Motor neuron (in vitro differentiated cells): ENCODE data around the gene RAB31. TPM values are rescaled to one million over a fixed set of nuclear protein-coding genes. Genes with fewer than 3 reads are reported as not detected.
A peak's percentile ranks its signal among the peaks of the same experiment; 100 is the strongest.

Experiments
- ATAC-seq, 8 experiments: fragments of 200-7000 bp; cut with Tn5 transposase; replicated peaks in 6 of 8; 2 replicates each; pipeline ENCODE4 v1.8.0; 2021; ENCODE audit warnings: mild to moderate bottlenecking in 8 of 8, moderate library complexity in 8 of 8
- H3K27ac ChIP-seq, 2 donors: fragments of 250-450 bp; sonication (Bioruptor Pico); 2 replicates each; pipeline ENCODE4 v1.9.0; 2021; ENCODE audit warnings: antibody characterized with exemption in 2 of 2, mild to moderate bottlenecking in 2 of 2, moderate library complexity in 1 of 2
- H3K4me1 ChIP-seq, 2 donors: fragments of 250-450 bp; sonication (Bioruptor Pico); replicated peaks in 1 of 2; 2 replicates each; pipeline ENCODE4 v1.6.1; 2021; ENCODE audit warnings: antibody characterized with exemption in 2 of 2, mild to moderate bottlenecking in 2 of 2, moderate library complexity in 1 of 2
- H3K4me3 ChIP-seq, 5 donors: fragments of 250-450 bp; sonication (Bioruptor Pico); 2 replicates each; pipeline ENCODE4 v1.9.0; 2021; ENCODE audit warnings: antibody characterized with exemption in 5 of 5, mild to moderate bottlenecking in 5 of 5, moderate library complexity in 4 of 5
- WGBS, 10 experiments: fragments of 450-650 bp; shearing (Covaris generic); methylation state at CpG; one replicate each; pipeline ENCODE4 v1.0.0; 2022; 5-methylcytosine and 5-hydroxymethylcytosine counted together
- in situ Hi-C, 9 experiments: fragments of 400-800 bp; cut with MboI; loops; one replicate each; pipeline ENCODE4 v1.15.0; 2021; ENCODE audit warnings: low sequenced_read_pairs in 9 of 9, low pct_unique_long_range_greater_than_20kb in 2 of 9; ENCODE audit not compliant: unreplicated experiment in 9 of 9
- total RNA-seq, 8 experiments: library from RNA; unstranded; fragments of 300-600 nt; gene quantifications; 2 replicates each; pipeline versions ENCODE4 v1.2.3 to v1.2.4, GENCODE V29; 2022

Gene RAB31
- total RNA-seq, 8 experiments from 2014 or later = 2.8 to 55.2 (median 21.1) TPM

DNA sequence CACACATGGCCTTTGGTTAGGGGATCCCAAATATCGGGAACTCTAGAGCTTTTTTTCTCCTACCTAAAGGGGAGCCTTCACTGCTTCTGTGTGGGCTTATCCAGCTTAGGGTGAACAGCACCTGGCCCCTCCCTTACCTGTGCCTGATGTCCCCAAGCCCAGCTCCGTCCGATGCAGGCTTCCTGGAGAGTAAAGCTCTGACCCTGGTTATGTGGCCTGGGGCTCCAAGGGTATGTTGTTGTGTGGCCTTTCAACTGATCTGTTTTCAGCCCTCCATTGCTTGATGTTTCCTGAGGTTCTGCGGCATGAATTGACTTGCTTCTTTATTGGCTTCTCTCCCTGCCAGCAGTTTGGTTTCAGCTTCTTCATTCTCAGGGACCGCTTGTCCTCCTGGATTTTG, 66.0 kb downstream of the RAB31 start:
- Histone ChIP-seq H3K4me3 (no peak overlapping the region), H3K27ac (no peak overlapping the region), H3K4me1 (peaks cover 0 to 4% of the 10 kb centered on the region in 2 donors)
- 75 to 100% (median 97%) methylated on average over 1 to 5 of the region's 5 CpGs; no CpG with 5 or more reads in 1 of the 10 experiments for WGBS, 10 experiments
- in situ Hi-C loops = loop anchor here in 1 of 9 experiments (25.0 kb wide), 1 partner anchor 162 kb away; the partner anchor contains the start of gene PPP4R1
- no peak for ATAC-seq

DNA sequence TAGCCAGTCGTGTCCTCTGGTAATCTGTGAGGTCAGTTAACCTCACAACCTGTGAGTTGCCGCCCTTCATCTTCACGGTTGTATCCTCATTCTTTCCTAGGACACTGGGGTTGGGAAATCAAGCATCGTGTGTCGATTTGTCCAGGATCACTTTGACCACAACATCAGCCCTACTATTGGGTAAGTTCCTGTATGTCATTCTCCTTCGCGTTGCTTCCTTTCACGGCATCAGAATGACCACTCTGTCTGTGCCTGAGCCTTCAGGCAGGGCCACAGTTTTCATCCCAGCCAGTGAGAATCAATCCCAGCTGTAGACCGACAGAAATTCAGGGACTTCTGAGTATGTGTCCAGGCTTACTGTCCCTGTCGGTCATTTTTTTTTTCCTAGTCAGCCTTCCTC, 67.1 kb downstream of the RAB31 start:
- no peak overlapping the region for H3K27ac ChIP-seq
- ATAC-seq = no peak
- H3K4me3 ChIP-seq = no peak overlapping the region
- peaks cover 0 to 4% of the 10 kb centered on the region in 2 donors for H3K4me1 ChIP-seq
- in situ Hi-C loops = no loop called here
- 77 to 100% (median 89%) methylated on average over 1 to 10 of the region's 10 CpGs; no CpG with 5 or more reads in 1 of the 10 experiments for WGBS, 10 experiments

DNA sequence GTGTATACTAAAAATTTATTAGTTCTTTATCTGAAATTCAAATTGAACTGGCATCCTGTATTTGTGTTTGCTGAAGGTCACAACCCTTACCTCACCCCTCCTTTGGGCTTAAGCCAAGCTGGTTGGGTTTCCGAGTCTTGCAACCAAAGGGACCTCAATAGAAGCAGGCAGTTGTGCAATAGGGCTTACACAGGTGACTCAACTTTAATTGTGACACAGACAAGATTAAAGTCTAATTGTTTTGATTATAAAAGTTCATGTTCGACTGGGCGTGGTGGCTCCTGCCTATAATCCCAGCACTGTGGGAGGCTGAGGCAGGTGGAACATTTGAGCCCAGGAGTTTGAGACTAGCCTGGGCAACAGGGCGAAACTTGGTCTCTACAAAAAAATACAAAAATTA, 71.5 kb downstream of the RAB31 start:
- no peaks in the 10 kb centered on the region for H3K4me1 ChIP-seq
- no peak overlapping the region for H3K27ac ChIP-seq
- ATAC-seq = no peak
- H3K4me3 ChIP-seq = no peak overlapping the region
- in situ Hi-C loops = no loop called here
- 80 to 100% (median 92%) methylated on average over 1 to 4 of the region's 4 CpGs; no CpG with 5 or more reads in 4 of the 10 experiments for WGBS, 10 experiments

DNA sequence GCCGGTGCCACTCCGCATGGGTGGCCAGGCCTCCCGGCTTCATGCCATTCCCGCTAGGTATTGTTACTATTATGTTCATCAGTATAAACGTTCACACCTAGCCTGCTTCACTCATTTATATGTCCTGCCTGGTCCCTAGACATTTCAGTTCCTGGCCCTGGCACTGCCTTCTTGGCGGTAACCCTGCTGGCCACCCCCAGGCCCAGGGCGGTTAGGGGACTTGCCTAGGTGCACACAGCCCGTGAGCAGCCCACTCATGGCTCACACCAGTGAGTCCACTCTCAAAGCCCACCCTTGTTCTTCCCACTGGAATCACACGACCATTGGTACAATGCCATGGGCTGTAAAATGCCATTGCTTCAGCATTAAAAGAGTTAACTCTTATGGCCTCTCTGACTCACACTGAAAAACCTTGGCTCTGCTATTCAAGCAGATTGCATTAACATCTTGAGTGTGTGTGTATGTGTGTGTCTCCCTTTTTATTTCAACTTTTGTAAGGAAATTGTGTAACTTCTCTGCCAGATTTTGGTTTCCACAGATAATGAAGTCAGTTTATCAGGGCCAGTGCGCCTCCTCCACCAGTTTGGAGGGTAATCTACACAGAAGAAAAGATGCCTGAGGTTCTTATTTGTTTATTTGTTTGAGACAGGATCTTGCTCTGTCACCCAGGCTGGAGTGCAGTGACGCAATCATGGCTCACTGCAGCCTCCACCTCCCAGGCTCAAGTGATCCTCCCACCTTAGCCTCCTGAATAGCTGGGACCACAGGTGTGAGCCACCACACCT, 74.2 kb downstream of the RAB31 start:
- in situ Hi-C loops = no loop called here
- Histone ChIP-seq H3K4me1 (no peaks in the 10 kb centered on the region), H3K27ac (no peak overlapping the region), H3K4me3 (no peak overlapping the region)
- WGBS, 10 experiments = 39 to 92% (median 80%) methylated on average over 1 to 10 of the region's 11 CpGs; no CpG with 5 or more reads in 4 of the 10 experiments
- peak in 3 of 8 experiments; percentile 68 to 99 (median 99) for ATAC-seq

DNA sequence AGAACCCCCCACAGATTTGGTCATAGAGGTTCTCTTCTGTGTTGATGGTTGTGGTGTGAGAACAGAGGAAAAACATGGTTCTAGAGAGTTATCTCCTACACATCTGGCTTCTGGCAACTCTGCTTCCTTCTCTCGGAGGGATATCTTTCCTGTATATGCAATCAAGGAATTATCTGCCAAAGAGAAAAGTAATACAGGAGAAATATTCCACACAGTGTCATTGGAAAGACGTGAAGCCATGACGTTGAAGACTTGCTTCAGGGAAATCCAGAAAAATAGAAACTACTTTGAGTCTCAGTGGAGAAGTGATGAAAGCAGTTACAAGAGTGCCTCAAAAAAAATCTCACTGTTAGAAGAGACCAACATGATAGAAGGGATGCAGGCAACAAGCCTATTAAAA, 78.5 kb downstream of the RAB31 start:
- no peaks in the 10 kb centered on the region for H3K4me1 ChIP-seq
- H3K4me3 ChIP-seq = no peak overlapping the region
- no peak overlapping the region for H3K27ac ChIP-seq
- in situ Hi-C loops = no loop called here
- no peak for ATAC-seq
- 78 to 100% (median 100%) methylated on average over 1 to 2 of the region's 3 CpGs; no CpG with 5 or more reads in 3 of the 10 experiments for WGBS, 10 experiments

DNA sequence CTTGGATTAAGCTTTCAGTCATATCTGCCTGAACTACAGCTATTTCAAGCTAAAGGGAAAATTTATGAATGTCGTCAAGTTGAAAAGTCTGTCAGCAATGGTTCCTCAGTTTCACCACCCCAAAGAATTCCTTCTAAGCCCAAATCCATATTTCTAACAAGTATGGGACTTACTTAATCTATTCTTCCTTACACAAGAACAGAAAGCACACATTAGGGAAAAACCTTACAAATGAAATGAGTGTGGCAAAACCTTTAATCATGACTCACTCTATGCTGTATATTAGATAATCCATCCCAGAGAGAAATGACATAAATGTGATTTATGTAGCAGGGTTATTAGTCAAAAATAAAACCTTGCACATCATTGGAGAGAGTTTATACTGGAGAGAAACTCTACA, 78.9 kb downstream of the RAB31 start:
- peak in 3 of 8 experiments; percentile 20 to 50 (median 50) for ATAC-seq
- Histone ChIP-seq H3K4me3 (no peak overlapping the region), H3K27ac (no peak overlapping the region), H3K4me1 (no peaks in the 10 kb centered on the region)
- 78 to 100% (median 100%) methylated on average over 1 of the region's 1 CpG; no CpG with 5 or more reads in 2 of the 10 experiments for WGBS, 10 experiments
- in situ Hi-C loops = no loop called here

DNA sequence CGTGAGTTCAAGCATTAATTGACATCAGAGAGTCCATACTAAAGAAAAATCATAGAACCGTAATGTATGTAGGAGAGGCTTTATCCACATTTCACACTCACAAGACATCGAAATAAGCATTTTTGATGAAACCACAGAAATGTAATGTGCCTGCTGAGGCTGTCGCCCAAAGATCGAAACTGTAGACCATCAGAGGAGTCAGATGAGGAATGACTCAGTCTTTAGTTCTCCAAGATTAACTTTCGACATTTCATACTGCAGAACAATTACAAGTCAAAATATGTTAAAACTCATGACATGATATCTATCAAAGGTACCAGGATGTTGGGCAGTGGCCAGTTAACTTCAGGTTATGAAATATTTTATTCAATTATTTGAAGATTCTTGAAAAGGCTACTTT, 79.6 kb downstream of the RAB31 start:
- ATAC-seq = peak in 1 of 8 experiments; percentile 17
- 75 to 100% (median 93%) methylated on average over 1 to 6 of the region's 6 CpGs for WGBS, 10 experiments
- in situ Hi-C loops = no loop called here

DNA sequence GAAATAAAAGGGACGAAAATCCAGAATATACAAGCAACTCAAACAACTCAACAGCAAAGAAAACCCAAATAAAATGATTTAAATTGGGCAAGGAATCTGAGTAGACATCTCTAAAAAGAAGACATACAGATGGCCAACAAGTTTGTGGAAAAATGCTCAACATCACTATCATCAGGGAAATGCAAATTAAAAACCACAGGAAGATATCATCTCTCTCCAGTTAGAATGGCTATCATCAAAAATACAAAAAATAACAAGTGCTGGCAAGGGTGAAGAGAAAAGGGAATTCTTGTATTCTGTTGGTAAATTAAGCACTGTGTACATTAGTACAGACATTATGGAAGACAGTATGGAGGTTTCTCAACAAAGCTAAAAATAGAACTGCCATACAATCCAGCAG, 80.0 kb downstream of the RAB31 start:
- Histone ChIP-seq H3K4me3 (no peak overlapping the region), H3K4me1 (no peaks in the 10 kb centered on the region), H3K27ac (no peak overlapping the region)
- WGBS, 10 experiments = 29 to 92% (median 80%) methylated on average over 1 of the region's 1 CpG; no CpG with 5 or more reads in 3 of the 10 experiments
- in situ Hi-C loops = no loop called here
- ATAC-seq = no peak

More for the DNA sequence above, 79.6 kb downstream of the RAB31 start:
- Histone ChIP-seq H3K4me1 (no peaks in the 10 kb centered on the region), H3K27ac (no peak overlapping the region), H3K4me3 (no peak overlapping the region)

DNA sequence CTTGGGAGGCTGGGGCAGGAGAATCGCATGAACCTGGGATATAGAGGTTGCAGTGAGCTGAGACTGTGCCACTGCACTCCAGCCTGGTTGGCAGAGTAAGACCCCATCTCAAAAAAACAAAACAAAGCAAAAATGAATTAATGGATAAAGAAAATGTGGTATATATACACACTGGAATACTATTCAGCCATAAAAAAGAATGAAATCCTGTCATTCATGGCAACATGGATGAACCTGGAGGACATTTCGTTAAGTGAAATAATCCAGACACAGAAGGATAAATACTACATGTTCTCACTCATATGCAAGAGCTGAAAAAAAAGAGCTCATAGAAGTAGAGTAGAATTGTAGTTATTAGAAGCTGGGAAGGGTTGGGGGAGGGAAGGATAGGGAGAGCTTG, 80.8 kb downstream of the RAB31 start:
- Histone ChIP-seq H3K4me1 (no peaks in the 10 kb centered on the region), H3K4me3 (no peak overlapping the region), H3K27ac (no peak overlapping the region)
- in situ Hi-C loops = no loop called here
- 55 to 100% (median 83%) methylated on average over 1 to 2 of the region's 2 CpGs; no CpG with 5 or more reads in 2 of the 10 experiments for WGBS, 10 experiments
- ATAC-seq = no peak

DNA sequence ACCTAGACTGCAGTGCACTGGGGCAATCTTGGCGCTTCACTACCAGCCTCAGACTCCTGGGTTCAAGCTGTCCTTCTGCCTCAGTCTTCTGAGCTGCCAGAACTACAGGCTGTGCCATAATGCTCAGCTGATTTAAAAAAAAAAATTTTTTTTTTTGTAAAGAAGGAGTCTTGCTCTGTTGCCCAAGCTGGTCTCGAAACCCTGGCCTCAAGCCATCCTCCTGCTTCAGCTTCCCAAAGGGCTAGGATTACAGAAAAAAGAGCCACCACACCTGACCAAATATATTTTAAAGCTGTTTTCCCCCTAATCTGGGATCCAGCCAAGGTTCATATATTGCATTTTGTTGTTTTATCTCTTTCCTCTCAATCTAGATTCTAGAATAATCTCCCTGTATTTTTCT, 82.2 kb downstream of the RAB31 start:
- Histone ChIP-seq H3K4me1 (no peaks in the 10 kb centered on the region), H3K4me3 (no peak overlapping the region), H3K27ac (no peak overlapping the region)
- no peak for ATAC-seq
- WGBS, 10 experiments = 86 to 100% (median 100%) methylated on average over 1 to 2 of the region's 2 CpGs; no CpG with 5 or more reads in 2 of the 10 experiments
- in situ Hi-C loops = no loop called here

DNA sequence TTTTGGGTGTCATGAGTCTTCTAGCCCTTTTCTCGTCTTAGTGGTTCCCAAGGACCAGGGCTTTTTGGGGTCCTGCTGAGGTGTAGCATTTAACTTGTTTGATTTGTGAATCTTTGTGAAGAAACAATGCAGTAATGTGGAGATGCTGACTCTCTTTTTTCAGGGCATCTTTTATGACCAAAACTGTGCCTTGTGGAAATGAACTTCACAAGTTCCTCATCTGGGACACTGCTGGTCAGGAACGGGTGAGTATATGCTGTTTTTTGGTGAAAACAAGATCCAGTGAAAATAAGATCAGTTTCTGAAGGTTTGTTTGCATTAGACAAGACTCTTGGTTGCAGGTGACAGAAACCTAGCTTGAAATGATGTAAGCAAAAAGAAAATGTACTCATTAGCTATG, 83.9 kb downstream of the RAB31 start:
- no peak overlapping the region for H3K27ac ChIP-seq
- 86 to 100% (median 100%) methylated on average over 1 to 2 of the region's 2 CpGs; no CpG with 5 or more reads in 2 of the 10 experiments for WGBS, 10 experiments
- ATAC-seq = no peak
- H3K4me3 ChIP-seq = no peak overlapping the region
- in situ Hi-C loops = no loop called here
- H3K4me1 ChIP-seq = peaks cover 1 to 2% of the 10 kb centered on the region in 2 donors

DNA sequence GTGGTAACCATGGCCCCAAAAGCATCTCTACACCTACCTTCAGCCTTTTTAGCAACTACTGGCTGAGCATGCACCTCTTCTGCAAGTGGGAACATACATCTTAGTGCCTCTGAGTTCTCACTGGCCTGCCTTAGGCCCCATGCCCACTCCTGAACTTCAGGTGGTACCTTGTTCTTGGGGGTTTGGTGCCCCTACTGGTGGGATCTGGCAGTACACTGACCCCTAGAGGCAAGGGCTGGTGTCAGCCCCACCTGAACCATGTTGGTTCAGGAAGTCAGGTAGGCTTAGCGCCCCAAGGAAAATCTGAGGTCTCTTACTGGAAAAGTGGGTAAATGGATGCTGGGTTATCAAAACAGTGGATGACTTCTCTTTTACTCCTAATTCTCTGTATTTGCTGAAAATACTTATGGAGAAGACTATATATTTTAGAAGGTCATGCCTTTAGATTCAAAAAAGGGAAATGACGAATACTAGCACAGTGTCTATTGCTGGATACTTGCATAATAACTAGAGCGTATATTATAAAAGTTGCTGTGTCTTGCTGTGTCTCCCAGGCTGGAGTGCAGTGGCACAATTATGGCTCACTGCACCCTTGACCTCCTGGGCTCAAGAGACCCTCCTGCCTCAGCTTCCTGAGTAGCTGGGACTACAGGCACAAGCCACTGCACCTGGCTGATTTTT, 84.6 kb downstream of the RAB31 start:
- ATAC-seq = no peak
- in situ Hi-C loops = no loop called here
- no peak overlapping the region for H3K27ac ChIP-seq
- no peak overlapping the region for H3K4me3 ChIP-seq
- H3K4me1 ChIP-seq = peaks cover 8 to 9% of the 10 kb centered on the region in 2 donors
- WGBS, 10 experiments = 86 to 100% (median 100%) methylated on average over 1 to 3 of the region's 3 CpGs; no CpG with 5 or more reads in 2 of the 10 experiments

DNA sequence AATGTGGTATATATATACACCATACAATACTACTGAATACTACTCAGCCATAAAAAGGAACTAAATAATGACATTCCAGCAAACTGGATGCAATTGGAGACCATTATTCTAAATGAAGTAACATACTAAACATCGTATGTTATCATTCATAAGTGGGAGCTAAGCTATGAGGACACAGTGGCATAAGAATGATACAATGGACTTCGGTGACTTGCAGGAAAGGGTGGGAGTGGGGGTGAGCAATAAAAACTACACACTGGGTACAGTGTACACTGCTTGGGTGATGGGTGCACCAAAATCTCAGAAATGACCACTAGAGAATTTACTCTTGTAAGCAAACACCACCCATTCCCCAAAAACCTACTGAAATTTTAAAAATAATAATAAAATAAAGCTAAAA, 87.9 kb downstream of the RAB31 start:
- in situ Hi-C loops = no loop called here
- Histone ChIP-seq H3K4me3 (no peak overlapping the region), H3K27ac (no peak overlapping the region), H3K4me1 (peaks cover 18% of the 10 kb centered on the region in 2 donors)
- 67 to 100% (median 92%) methylated on average over 1 to 2 of the region's 2 CpGs; no CpG with 5 or more reads in 4 of the 10 experiments for WGBS, 10 experiments
- ATAC-seq = no peak
